ENCODE data around the gene YPEL3.

YPEL3 gene

GRCh38 chr16:30088832-30089624 lies 7.0 kb downstream of the YPEL3 start:
- DNase-seq, result no peak

GRCh38 chr16:30088237-30088831 lies 7.7 kb downstream of the YPEL3 start:
- no peak for DNase-seq

- no peak for DNase-seq
These were observed 8.7 kb downstream of the YPEL3 start for GRCh38 chr16:30087181-30087898.

GRCh38 chr16:30086291-30087140 lies 9.5 kb downstream of the YPEL3 start:
- DNase-seq, result no peak

GRCh38 chr16:30085820-30086219 lies 10.2 kb downstream of the YPEL3 start:
- no peak for DNase-seq

GRCh38 chr16:30085247-30085646 lies 10.8 kb downstream of the YPEL3 start:
- DNase-seq, result no peak

GRCh38 chr16:30084816-30085159 lies 11.2 kb downstream of the YPEL3 start:
- DNase-seq, result no peak

- no peak for DNase-seq
These were observed 11.8 kb downstream of the YPEL3 start for GRCh38 chr16:30084096-30084815.

- DNase-seq, result no peak
These were observed 12.6 kb downstream of the YPEL3 start for GRCh38 chr16:30083216-30084055.

- no peak for DNase-seq
These were observed 13.4 kb downstream of the YPEL3 start for GRCh38 chr16:30082545-30083090.

GRCh38 chr16:30079480-30079879 lies 16.5 kb downstream of the YPEL3 start:
- no peak for DNase-seq

GRCh38 chr16:30078744-30079143 lies 17.3 kb downstream of the YPEL3 start:
- no peak for DNase-seq

- no peak for DNase-seq
These were observed 18.4 kb downstream of the YPEL3 start for GRCh38 chr16:30077656-30078055.

GRCh38 chr16:30076276-30076791 lies 19.7 kb downstream of the YPEL3 start:
- no peak for DNase-seq

GRCh38 chr16:30075503-30076275 lies 20.3 kb downstream of the YPEL3 start, which contains the start of gene PPP4C:
Gene PPP4C (plus strand): TSS chr16:30075994. CDS start chr16:30076378, 384 bp downstream.
- peak; percentile 89 to 95 for DNase-seq

- DNase-seq, result no peak
These were observed 25.5 kb downstream of the YPEL3 start for GRCh38 chr16:30070490-30070889.

- no peak for DNase-seq
These were observed 26.2 kb downstream of the YPEL3 start for GRCh38 chr16:30069611-30070462.

- peak; percentile 58 for DNase-seq
These were observed 27.0 kb downstream of the YPEL3 start for GRCh38 chr16:30068750-30069610.

All from stimulated activated CD4-positive, alpha-beta T cell treated with anti-CD3 and anti-CD28 coated beads, Interleukin-2, amount 100 ng/mL, for 24 hours (primary cell).